RWPE2 (cell line): ENCODE measurements around the gene ARHGAP30.

Source experiments
- ATAC-seq: fragments of 200-7000 bp; cut with Tn5 transposase; 3 replicates; pipeline ENCODE4 v1.9.1; 2021; ENCODE audit warnings: low read depth
- DNase-seq: peaks from one replicate; pipeline ENCODE4 v3.0.0-alpha.2; 2020; ENCODE audit warnings: low spot score
- H3K27ac ChIP-seq: fragments of 450-650 bp; 2 replicates; pipeline ENCODE4 v1.5.1; 2017; ENCODE audit warnings: mild to moderate bottlenecking; ENCODE audit not compliant: poor library complexity, severe bottlenecking
- H3K27me3 ChIP-seq: fragments of 250-450 bp; sonication (Bioruptor Pico); 2 replicates; pipeline ENCODE4 v1.5.1; 2021; ENCODE audit warnings: mild to moderate bottlenecking, moderate library complexity; ENCODE audit not compliant: insufficient read depth, poor library complexity, severe bottlenecking
- H3K36me3 ChIP-seq: fragments of 250-450 bp; sonication (Bioruptor Pico); 2 replicates; pipeline ENCODE4 v1.5.1; 2020; ENCODE audit warnings: low read depth, mild to moderate bottlenecking, moderate library complexity
- H3K4me1 ChIP-seq: fragments of 250-450 bp; sonication (Bioruptor Pico); 2 replicates; pipeline ENCODE4 v1.5.1; 2021; ENCODE audit warnings: mild to moderate bottlenecking, moderate library complexity; ENCODE audit not compliant: insufficient read depth, poor library complexity, severe bottlenecking
- H3K4me3 ChIP-seq: fragments of 250-450 bp; sonication (Bioruptor Pico); 2 replicates; pipeline ENCODE4 v1.5.1; 2021; ENCODE audit warnings: mild to moderate bottlenecking, moderate library complexity; ENCODE audit not compliant: severe bottlenecking
- H3K9me3 ChIP-seq: fragments of 250-450 bp; sonication (Bioruptor Pico); 2 replicates; pipeline ENCODE4 v1.5.1; 2021; ENCODE audit warnings: mild to moderate bottlenecking, moderate library complexity; ENCODE audit not compliant: severe bottlenecking
- CTCF ChIP-seq: fragments of 450-650 bp; IDR thresholded peaks from one replicate; pipeline ENCODE4 v1.5.1; 2017; ENCODE audit warnings: mild to moderate bottlenecking, moderate library complexity; ENCODE audit not compliant: poor library complexity, severe bottlenecking

Gene ARHGAP30

GRCh38 chr1:161047436-161048420 is 22.0 kb downstream of the ARHGAP30 start:
- Histone ChIP-seq H3K4me3 (no peak overlapping the region), H3K4me1 (peaks cover 7% of the 10 kb centered on the region), H3K36me3 (peaks cover 6% of the 10 kb centered on the region), H3K9me3 (no peaks in the 10 kb centered on the region), H3K27ac (no peak overlapping the region), H3K27me3 (no peaks in the 10 kb centered on the region)
- no peak for ATAC-seq
- no peak for DNase-seq
- TF ChIP-seq CTCF: no peak

- peaks cover 15% of the 10 kb centered on the region for H3K36me3 ChIP-seq
- ATAC-seq (no peak), DNase-seq (no peak)
- H3K27me3 ChIP-seq: no peaks in the 10 kb centered on the region
- TF ChIP-seq CTCF: no peak
- peak overlapping the region; percentile 74 for H3K27ac ChIP-seq
- peak overlapping the region; percentile 62 for H3K4me3 ChIP-seq
- H3K9me3 ChIP-seq: no peaks in the 10 kb centered on the region
- peaks cover 7% of the 10 kb centered on the region for H3K4me1 ChIP-seq
Observed at GRCh38 chr1:161046605-161047228, 23.0 kb downstream of the ARHGAP30 start.

GRCh38 chr1:161045736-161046604 is 23.7 kb downstream of the ARHGAP30 start, which contains the start of gene USF1:
TSS of gene USF1 (minus strand) at chr1:161045977. CDS start at chr1:161043275, 2,702 bp downstream.
- no peaks in the 10 kb centered on the region for H3K9me3 ChIP-seq
- peaks cover 21% of the 10 kb centered on the region for H3K36me3 ChIP-seq
- H3K4me1 ChIP-seq: peaks cover 7% of the 10 kb centered on the region
- DNase-seq (peak; percentile 89), ATAC-seq (peak; percentile 84)
- TF ChIP-seq CTCF: no peak
- no peaks in the 10 kb centered on the region for H3K27me3 ChIP-seq
- peak within 1 kb of the TSS; percentile 74 for H3K27ac ChIP-seq
- peak within 1 kb of the TSS; percentile 62 for H3K4me3 ChIP-seq

GRCh38 chr1:161044908-161045735 is 24.6 kb downstream of the ARHGAP30 start:
- no peaks in the 10 kb centered on the region for H3K9me3 ChIP-seq
- ATAC-seq: peak; percentile 58
- peak overlapping the region; percentile 74 for H3K27ac ChIP-seq
- no peaks in the 10 kb centered on the region for H3K27me3 ChIP-seq
- H3K4me1 ChIP-seq: peaks cover 7% of the 10 kb centered on the region
- H3K36me3 ChIP-seq: peaks cover 30% of the 10 kb centered on the region
- TF ChIP-seq CTCF: no peak
- peak overlapping the region; percentile 62 for H3K4me3 ChIP-seq
- no peak for DNase-seq
